COR-L47 (cell line): ENCODE results near the gene EYS.
A peak's percentile ranks its signal among the peaks of the same experiment; 100 is the strongest.

Source experiments
- DNase-seq: peaks from one replicate; lab custom pipeline; 2025; lab: John Stamatoyannopoulos, UW

The EYS gene

GRCh38 chr6:64721865-64722264 lies 985.2 kb downstream of the EYS start:
- no peak for DNase-seq

- no peak for DNase-seq
These were observed 989.7 kb downstream of the EYS start for GRCh38 chr6:64717281-64717680.

DNA sequence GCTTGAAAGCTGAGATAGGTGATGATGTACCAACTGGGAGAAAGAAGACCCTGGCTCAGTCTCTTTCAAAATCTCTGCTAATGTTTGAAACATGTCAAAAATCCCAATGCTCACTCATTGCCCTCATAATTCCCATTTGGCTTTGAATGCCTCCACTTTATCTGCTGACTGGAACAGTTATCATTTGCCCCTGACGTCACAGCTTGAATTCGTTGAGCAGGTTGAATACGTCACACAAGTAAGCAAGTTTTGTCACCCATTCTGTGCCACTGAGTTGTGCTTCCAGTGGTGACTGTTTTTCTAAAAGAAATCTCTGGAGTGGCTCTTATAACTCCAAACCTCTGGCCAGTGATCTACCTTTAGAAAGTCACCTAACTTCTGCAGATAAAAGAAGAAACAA lies 991.4 kb downstream of the EYS start:
- no peak for DNase-seq

- no peak for DNase-seq
These were observed 993.0 kb downstream of the EYS start for GRCh38 chr6:64714073-64714472.

GRCh38 chr6:64713175-64713574 lies 993.9 kb downstream of the EYS start:
- DNase-seq, result no peak

DNA sequence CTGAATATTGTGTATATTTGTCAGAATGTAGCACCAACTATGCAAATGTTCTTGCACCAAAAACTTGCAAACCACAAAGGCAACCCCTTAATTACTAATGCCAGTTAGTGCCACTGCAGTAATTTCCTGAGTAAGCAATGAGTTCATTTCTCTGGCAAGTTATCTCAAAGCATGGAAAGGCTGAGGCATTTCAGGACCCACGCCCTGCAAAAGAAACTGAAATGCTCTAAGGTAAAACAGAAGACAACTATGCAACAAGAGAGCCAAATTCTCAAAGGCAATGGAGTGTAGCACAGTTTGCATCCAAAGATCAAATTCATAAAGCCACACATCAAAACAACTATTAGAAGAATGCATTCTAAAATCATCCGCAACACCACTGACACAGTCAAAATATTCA lies 994.4 kb downstream of the EYS start:
- no peak for DNase-seq

DNA sequence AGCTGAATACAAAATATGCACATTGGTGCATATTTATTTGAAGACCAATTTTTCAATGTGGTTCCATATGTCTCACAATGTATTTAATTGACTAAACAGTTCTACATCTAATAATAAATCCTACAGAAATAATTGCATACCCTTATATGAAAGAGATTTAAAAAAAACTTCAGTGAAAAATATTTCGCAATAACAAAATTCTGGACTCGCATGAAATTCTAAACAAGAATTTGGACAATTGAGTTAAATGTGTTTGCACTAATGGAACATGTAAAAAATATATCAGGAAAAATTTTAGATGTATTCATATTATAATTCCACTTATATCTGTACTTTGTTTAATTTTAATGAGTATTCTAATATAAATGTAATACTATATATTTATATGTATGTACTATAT lies 1003.1 kb downstream of the EYS start:
- DNase-seq, result no peak

DNA sequence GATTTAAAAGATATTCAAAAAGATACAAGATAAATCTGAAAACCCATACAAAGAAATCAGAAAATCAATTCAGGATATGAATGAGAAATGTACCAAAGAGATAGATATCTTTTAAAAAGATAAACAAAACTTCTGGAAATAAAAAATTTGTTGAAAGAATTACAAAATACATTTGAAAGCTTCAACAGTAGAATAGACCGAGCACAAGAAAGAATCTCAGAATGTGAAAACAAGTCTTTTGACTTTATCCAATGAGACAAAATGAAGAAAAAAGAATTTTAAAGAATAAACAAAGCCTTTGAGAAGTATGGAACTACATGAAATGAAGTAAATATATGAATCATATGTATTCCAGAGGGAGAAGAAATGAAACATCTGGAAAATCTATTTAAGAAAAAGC lies 1011.0 kb downstream of the EYS start:
- DNase-seq, result no peak

GRCh38 chr6:64694356-64694755 lies 1012.7 kb downstream of the EYS start:
- DNase-seq, result no peak

GRCh38 chr6:64691064-64691463 lies 1016.0 kb downstream of the EYS start:
- no peak for DNase-seq

DNA sequence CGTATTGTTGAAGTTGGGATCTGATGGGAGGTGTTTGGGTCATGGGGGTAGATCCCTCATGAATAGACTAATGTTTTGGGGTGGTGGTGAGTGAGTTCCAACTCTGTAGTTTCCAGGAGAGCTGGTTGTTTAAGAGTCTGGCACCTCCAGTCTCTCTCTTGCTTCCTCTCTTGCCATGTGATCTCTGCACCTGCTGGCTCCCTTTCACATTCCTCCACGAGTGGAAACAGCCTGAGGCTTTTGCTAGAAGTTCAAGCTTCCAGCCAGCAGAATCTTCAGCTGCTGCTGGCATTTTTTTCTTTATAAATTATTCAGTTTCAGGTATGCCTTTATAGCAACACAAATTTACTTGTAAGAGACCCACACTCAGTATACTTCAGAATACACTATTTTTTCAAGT lies 1021.6 kb downstream of the EYS start:
- DNase-seq, result no peak

DNA sequence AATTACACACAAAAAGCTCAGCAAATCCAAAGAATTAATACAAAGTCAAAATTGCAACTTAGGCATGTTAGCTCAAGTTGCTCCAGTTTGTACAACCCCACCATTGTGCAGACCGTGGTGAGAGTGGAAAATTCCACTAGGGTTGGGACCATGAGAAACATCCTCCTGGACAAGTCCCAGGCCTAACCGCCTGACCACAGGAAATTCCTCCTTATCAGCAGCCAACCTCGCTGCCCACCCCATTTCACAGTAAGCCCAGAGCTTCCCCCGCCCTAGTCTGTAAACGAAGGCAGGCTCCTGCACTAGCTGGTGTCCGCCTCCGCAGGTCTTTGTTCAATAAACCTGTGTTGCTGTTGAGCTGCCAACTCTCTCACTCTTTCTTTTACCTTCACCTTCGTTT lies 1023.3 kb downstream of the EYS start:
- no peak for DNase-seq

GRCh38 chr6:64681416-64682160 lies 1025.4 kb downstream of the EYS start:
- no peak for DNase-seq

GRCh38 chr6:64680446-64680845 lies 1026.6 kb downstream of the EYS start:
- no peak for DNase-seq

DNA sequence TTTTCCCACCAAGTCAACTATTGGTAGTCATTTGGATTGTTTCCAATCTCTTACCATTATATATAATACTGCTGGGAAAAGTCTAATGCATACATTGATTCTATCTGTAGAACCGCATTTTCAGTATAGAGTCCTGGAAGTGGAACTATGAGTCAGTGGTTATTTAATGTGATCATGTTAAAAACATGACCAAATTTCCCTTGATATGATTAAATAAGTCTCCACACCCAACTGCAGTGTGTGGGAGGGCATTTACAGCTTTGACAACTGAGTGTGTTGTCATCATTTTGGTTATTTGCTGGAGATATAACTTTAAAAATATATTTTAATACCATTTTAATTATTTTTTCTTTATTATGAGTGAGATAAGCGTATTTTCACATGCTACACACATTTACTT lies 1027.6 kb downstream of the EYS start:
- no peak for DNase-seq

- no peak for DNase-seq
These were observed 1034.4 kb downstream of the EYS start for GRCh38 chr6:64672651-64673050.

- no peak for DNase-seq
These were observed 1034.9 kb downstream of the EYS start for GRCh38 chr6:64672131-64672530.

- DNase-seq, result no peak
These were observed 1041.9 kb downstream of the EYS start for GRCh38 chr6:64665137-64665536.

- no peak for DNase-seq
These were observed 1042.5 kb downstream of the EYS start for GRCh38 chr6:64664480-64664879.

DNA sequence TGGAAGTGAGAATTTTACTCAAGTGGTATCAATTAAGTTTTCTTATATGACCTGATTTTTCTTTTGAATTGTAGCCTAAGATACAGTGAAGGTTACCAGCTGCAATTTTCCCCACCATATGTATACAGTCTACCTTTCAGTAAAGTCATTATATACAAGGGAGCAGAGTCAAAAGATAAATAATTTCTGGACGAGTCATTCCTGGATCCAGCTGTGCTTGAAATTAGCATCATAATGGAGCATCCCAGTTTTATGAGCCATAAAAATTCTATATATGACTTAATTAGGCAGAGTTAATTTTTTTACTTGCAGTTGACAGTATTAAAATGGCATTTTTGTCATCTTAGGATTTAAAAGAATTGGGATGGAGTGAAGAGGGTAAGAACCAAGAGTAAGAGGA lies 1063.0 kb downstream of the EYS start:
- DNase-seq, result peak; percentile 39

DNA sequence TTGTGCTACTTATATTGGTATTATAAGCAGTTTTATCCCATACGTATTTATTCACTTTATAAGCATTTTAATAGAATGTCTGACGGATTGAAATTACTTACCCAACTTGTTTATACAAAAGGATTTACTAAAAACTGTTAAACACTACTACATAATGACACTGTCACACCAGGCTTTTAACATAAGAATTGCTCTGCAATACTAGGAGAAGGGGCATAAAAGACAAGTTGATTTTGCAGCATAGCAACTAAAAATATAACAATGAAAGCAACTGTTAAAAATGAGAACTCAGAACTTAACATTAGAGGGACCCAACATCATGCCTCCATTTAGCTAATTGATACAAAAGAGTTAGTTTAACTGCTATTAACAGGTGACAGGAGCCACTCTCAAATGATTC lies 1076.1 kb downstream of the EYS start:
- DNase-seq, result no peak

- no peak for DNase-seq
These were observed 1084.1 kb downstream of the EYS start for GRCh38 chr6:64622944-64623343.

DNA sequence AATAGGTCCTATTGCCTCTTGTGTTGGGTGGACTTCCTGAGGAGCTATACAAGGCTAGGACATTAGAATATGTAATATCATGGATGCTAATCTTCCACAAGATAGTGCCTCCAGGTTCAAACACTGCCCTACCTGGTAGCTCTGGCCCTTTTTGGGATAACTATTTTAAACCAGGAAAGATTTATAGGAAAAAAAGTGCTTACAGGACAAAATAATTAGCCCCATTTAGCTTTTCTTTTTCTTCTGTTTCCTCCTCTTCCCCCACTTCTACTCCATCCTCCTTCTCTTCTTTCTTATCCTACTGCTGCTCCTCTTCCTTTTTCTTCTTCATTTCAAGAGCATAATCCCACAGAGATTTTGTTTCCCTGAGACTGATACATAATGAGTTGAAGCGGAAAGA lies 1104.0 kb downstream of the EYS start:
- no peak for DNase-seq

GRCh38 chr6:64591676-64592036 lies 1115.4 kb downstream of the EYS start:
- no peak for DNase-seq
